Stimulated activated CD8-positive, alpha-beta memory T cell treated with anti-CD3 and anti-CD28 coated beads, Interleukin-12 subunit alpha, Interleukin-12 subunit beta, amount 100 ng/mL, for 4 hours (primary cell): ENCODE measurements around the gene MBOAT2.
"Not testable (repeated sequence)": the region's sequence is repeated elsewhere in the genome, so short reads cannot be mapped to it uniquely, and the experiment has no call there.

Experiments
- DNase-seq: peaks from one replicate; pipeline ENCODE4 v3.0.0-alpha.2; 2020; ENCODE audit warnings: low read depth

MBOAT2 gene

DNA sequence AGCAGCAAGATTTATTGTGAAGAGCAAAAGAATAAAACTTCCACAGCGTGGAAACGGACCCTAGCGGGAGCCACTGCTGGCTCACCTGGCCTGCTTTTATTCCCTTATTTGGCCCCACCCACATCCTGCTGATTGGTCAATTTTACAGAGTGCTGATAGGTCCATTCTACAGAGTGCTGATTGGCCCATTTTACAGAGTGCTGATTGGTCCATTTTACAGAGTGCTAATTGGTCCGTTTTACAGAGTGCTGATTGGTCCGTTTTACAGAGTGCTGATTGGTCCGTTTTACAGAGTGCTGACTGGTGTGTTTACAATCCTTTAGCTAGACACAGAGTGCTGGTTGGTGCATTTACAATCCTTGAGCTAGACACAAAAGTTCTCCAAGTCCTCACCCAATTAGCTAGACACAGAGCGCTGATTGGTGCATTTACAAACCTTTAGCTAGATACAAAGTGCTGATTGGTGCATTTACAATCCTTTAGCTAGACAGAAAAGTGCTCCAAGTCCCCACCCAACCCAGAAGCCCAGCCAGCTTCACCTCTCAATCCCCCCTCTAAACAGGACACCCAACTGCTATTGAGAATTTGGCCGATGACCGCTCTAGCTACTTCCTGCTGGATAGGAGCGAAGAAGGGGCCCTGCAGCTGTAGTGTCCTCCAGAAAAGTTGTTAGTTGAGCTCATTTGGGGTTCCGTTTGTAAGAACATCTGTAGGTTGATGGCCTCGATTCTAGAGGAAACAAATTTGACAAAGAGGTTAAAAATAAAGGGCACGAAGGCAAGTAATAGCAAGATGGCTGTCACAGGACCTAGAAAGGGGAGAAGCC is 108.2 kb downstream of the MBOAT2 start:
- not testable (repeated sequence) for DNase-seq

DNA sequence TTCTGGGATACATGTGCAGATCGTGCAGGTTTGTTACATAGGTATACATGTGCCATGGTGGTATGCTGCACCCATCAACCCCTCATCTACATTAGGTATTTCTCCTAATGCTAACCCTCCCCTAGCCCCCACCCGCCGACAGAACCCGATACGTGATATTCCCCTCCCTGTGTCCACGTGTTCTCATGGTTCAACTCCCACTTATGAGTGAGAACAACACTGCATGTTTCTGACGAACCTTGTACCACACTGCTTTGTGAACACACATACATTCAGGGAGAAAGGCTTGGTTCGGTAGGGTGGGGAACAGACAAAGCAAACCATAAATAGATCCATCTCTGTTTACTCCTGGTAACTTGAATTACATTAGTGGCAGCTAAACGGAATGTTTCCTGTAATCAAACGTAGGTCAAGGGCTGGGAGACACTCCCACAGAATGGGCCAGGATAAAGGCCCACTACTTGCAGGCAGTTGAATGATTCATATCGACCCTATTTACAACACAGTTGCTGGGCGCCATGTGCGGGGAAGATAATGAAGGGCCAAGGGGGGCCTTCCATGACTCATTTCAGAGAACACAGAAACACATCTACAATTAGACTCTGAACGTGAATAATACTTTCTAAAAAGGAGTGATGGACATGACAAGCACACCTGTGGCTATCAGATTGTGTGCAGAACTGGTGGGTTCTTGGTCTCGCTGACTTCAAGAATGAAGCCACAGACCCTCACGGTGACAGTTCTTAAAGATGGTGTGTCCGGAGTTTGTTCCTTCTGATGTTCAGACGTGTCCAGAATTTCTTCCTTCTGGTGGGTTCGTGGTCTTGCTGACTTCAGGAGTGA is 109.3 kb downstream of the MBOAT2 start:
- no peak for DNase-seq

DNA sequence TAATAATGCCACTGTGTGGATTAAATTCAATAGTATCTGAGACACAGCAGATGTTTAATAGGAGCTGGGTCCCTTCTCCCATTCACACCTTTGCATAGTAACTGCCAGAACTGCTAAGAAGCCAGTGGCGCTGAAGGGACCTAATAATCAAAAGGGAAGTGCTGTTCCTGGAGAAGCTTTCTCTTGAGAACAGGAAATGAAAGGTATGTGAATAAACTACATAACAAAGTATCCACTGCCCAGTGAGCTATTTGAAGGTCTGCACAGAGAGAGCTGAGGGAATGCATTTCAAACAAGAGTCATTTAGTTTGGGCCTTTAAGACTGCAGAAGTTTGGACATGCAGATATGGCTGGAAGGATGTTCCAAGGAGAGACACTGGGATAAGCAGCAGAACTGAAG is 110.0 kb downstream of the MBOAT2 start:
- no peak for DNase-seq

DNA sequence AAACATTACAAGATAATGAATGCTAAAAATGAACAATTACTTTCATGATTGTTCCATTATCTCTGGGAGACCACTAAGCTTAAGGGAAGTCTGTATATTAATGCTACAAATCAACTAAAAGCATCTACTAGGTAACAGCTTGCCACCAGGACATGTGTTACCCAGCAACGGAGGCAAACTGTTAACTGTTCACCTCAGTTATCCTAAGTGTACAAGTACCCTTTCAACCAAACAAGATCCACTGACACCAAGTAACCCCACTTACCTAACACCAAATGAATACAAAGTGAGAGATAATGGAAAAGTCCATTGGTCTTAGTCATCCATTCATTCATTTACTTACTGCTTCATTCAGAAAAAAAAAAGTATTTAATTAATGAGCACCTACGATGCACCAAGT is 111.4 kb downstream of the MBOAT2 start:
- no peak for DNase-seq

DNA sequence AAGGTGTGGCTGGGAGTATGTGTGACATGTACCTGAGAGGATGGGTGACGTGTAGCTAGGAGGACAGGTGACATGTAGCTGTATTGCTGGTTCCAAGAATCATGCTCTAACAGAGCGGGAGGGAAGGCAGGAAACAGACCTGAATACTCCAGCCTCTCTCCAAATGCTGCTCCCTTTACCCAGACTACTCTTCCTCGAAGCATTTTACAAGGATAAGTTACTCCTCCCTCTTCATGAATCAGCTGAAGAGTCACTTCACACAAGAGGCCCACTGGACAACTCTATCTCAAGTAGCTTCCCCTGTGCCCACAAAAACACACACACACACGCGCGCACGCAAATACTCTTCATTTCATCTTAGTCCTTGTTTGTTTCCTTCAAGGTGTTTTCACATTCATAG is 113.5 kb downstream of the MBOAT2 start:
- no peak for DNase-seq

DNA sequence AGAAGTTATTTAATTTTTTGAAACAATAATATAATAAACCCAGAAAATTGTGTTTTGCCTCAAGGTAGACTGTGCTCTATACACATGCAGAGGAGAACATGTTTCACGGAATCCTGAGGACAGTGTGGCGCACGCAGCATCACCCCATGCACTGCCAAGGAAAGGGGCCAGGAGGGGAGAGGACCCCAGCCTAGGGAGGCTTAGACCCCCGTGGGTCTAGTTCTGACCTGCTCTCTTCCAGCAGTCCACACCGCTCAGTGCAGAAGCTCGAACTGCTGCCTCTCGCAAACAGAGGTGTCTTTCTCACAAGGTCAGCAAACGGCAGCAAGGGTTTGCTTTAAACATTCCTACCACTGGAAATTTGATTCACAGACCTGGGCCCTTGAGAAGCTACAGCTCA is 114.5 kb downstream of the MBOAT2 start:
- no peak for DNase-seq

DNA sequence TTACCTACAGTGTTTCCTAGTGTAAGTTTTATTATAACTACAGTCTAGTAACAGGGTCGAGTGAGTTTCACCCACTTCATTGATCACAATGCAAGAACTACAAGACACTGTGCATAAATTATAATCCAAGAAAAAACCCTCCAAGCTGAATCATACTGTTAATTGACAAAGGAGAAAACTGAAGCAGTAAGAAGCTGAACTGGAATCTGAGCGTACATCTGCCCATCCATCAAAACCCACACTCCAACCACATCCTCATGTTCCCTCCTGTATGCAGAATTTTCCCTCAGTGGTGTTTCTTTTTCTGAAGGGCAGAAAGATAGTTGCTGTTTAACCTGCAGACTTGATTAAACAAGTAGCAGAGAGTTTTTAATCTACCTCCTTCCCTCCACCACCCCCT is 116.6 kb downstream of the MBOAT2 start:
- no peak for DNase-seq

DNA sequence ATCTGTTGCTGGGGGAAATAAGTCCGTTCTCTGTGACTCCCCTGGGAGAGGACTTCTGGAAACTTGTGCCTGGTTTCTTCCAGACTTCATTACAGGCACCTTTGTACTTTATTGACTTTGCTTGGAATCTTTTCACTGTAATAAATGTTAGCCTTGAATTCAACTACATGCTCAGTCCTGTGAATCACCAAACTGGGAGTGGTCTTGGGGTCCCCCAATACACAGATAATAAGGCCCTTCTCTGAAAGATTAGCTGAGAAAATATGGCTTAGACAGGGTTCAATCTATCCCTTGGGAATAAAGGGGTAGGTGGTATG is 117.3 kb downstream of the MBOAT2 start:
- DNase-seq: no peak

DNA sequence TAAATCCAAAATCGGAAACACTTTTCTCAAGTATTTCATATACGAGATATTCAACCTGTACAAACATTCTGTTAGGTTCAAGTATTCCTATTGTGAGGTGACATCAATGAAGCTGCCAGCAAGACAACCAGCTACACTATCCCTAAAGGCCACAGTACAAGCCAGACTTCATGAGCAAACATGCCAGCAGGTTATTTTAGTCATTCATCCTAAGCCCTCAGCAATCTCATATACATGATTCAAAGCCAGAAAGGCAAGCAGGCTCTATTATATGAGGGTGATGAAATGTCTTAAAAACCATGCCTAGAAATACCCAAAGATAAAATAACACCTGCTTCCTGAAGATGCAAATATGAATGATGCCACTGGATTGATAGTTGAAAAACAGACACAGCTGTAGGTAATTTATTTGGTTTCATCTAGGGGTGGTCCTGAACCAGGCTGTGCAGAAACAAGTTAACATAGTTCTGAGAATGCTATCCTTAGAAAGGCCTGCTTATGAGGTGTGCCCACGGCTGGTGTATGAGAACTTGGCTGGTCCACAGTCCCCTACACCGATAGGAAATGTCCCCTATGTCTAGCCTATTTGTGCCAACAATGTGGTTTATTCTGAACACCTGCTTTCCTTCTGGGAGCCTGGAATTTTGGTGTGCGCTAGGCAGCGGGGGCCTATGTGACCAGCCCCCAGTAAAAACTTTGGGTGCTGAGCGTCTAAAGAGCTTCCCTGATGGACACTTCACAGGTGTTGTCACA is 117.9 kb downstream of the MBOAT2 start:
- DNase-seq: no peak

DNA sequence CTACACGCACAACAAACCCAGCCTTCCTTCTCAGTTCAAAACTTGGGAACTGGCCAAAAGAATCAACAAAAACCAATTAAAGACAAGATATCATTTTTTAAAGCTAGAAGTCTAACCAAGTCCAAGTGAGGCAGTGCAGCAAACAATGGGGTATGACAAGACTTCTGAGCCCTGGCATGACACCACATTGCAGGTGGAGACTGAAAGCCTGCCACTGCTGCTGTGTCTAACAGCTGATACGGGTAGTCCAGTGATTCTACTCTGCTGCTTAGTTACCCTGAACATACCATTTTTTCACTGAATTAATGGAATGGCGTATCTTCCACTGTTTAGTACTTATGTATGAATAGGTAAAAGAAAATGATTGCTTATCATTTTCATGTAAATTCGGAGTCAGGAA is 118.7 kb downstream of the MBOAT2 start:
- no peak for DNase-seq

DNA sequence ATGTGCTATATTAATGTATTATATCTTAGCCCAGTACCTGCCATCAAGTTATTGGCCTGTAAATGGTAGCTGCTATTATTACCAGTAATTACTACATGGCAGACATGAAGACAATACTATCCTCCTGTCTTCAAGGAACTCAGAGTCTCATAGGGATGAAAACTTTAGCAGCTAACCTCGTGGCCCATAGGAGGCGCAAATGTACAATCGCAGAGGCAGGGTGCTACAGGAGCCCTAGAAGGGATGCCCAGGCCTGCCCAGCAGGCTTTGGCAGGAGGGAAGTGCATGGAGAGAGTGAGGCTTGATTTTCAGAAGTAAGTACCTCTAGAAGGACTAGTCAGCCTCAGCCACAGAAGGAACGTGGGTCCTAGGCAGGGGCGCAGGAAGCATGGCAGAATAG is 121.4 kb downstream of the MBOAT2 start:
- no peak for DNase-seq

DNA sequence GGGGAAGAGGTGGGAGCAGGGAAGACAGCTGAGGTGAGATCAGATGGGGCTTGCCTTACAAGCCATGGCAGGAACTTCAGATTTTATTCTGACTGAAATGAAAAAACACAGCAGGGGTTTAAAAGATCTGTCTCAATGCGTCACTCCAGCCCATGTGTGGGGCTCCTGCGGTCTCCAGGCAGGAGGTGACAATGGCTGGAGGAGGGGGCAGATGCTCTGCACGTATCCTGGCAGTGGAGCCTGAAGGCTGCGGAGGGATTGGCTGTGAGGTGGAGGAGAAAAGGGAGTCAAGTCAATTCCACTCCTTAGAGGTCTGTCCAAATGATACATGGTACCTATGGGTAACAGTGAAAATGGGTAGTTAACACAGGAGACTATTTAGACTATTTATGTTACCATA is 125.6 kb downstream of the MBOAT2 start:
- DNase-seq: no peak

DNA sequence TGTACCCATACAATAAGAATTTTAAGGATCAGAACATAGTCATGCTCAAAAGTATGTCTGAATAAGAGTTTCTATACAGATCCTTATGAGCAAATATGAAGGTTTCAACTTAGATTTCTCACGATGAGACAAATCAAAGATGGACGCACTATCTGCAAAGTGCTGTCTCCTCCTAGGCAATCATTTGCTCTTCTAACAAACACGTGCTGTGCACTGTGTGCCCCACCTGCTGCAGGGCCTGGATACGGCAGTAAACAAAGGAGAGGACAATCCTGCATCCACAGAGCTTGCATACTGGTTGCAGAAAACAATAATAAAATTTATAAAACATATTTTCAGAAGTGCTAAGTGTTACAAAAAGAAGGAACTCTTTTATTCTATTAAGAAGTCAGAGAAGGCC is 126.2 kb downstream of the MBOAT2 start:
- DNase-seq: no peak

DNA sequence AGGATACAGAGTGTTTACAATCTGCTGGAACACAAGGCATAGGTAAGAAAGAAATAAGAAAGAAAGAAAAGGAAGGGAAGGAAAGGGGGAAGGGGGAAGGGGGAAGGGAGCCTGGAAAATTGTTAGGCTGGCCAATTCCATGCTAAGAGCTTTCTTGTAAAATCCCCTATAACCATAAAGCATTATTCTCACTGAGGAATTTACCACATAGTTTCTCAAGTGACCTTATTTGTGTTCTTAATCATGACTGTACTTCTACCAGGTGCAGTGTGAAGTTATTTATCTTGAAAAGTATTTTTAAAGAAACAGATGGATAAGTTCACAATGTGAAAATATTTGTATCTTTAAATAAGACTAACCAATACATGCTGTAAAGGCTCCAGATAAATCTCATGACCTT is 126.9 kb downstream of the MBOAT2 start:
- no peak for DNase-seq

DNA sequence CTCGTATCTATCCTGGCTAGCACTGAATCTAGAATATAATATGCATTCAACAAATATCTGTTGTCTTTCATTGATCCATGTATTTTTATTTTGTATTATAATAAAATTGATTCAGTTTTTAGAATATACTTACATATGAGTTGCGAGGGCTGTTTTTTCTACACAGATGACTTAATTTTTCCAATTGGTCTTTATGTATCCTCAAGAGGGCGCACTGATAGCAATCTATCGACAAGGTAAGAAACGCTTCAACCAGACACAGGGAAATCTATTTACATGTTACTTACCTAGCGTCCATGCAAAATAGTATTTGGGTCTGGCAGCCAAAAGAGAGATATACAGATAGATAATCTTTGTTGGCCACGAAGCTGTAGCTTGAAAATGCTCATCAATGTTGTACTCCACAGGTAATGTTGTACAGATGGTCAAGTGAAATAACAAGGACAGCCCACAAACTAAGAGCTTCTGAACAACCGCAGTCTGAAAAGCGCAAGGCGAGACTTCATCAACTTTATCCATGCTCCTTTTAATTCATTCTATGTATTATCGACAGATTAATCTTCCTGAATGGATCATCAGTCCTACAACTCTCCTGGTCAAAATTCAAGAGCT is 130.6 kb downstream of the MBOAT2 start:
- no peak for DNase-seq

DNA sequence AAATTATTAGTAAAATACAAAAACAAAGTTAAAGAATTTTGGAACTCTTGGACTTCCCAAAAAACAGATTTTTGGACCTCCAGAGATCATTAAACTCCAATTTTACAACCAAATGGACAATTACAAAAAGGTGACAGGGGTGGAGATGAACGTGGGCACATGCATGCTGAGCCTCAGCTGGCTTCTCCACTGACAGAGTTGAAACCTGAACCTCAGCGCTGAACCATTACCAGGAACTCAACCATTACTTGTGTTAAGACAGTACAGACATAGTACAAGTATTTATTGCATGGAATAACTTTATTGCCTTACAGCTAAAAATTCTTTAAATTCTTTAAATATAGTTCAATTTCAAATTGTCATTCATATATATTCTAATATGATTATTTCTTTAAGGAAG is 133.0 kb downstream of the MBOAT2 start:
- DNase-seq: no peak

DNA sequence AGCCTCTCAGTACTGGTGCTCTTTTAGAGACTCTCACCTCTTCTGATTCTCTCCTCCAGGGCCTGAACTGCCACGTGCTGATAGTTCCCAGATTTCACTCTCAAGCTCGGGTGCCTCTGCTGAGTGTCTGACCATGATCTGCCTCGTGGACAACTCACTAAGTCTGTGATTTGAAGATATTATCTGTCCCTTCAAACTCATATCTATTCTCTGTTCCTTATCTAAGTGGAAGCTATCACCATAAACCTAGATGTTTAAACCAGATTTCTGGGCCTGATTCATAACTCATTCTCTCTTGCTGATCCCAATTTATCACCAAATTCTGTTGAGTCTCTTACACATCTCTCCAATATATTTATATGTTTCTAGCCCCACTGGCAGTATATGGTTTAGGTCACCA is 136.1 kb downstream of the MBOAT2 start:
- no peak for DNase-seq

DNA sequence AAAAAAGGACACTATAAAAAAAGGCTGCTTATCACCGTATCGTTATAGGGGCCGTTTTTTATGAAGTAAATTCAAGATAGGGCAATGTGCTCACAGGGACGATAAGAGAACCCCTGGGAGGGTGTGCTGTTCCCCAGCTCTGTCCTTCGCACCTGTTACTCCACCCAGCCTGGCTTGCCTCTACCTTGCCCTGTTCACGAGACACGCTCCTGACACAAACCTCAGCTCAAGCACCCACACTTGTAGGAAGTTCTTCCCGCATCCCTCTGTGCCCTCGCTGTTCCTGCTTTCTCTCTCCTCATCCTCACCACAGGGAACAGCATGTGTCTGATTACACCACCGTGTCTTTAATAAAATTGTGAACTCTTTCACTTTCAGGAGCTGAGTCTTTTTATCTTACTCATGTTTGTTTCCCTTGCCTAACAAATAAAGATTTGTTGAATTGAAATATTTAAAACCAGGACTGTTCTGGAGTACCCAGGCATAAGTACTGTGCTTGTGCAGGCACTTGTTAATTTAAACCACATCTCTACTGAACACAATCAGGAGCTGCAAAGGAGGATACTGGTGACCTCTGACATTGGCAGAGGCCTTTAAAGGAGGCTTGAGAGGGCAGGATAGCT is 140.0 kb downstream of the MBOAT2 start:
- DNase-seq: no peak

DNA sequence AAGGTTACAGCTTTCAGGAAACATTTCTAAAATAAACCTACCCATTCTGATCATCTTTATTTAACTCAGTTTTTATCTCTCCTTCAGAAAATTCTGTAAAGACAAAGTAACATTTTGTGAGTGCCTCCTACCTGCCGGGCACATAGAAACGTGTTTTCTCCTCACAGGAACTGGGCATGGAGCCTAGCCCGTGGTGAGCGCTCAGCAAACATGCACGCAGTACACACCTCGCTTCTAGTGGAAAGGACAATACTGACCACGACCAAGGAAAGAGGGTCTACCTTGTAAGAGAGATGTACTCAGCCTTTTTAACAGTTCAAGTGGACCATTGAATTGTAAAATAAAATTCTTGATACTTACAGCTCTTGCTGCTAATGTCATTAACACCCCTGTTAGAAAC is 141.3 kb downstream of the MBOAT2 start:
- DNase-seq: no peak

DNA sequence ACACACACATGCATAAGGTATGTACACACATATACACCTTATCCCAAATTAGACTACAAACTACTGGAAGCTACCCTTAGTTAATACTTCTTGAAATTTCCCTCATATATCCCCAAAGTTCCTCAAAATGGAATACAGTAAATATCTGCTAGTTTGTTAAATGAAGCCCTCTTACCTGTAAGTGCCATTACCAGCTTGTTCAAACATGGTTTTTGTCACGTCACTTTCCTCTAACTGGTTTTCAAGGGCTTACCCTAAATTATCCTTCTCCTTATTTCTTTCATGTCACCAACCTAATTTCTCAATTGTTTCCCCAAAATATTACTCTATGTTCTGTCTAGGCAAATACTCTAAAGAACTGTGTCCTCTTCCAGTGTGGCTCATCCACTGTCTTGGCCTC is 141.7 kb downstream of the MBOAT2 start:
- DNase-seq: no peak

DNA sequence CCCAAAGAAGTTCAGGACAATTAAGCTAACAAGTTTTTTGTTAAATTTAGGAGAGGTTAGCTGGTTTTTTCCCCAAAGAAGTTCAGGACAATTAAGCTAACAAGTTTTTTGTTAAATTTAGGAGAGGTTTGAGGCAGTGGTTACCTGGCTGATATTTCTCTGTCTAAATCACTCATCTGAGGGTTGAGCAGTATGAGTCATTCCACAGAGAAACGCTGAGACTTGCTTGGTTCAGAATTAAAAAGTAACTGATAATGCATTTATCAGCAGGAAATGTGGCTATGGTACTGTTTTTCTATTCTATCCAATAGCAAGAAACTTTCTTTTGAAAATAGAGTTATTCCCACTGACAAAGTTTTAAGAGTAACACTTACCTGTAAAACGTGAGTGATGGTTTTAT is 143.2 kb downstream of the MBOAT2 start:
- no peak for DNase-seq

DNA sequence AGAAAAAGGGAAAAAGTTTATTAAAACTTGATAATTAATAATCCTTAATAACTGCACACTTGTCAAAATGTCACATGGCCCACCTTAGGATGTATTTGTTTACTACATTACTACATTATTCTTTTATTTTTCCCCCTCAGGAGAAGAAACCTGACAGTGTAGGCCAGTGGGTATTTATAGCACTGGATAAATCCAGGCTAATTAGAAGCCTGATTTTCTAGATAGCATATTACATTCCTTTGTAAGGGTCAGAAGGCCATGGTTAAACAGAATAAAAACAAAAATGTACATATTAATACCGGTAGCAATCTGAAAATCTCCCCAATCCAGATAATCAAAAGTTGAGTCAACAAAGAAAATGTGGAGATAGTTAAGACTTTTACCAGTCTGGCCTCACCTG is 144.6 kb downstream of the MBOAT2 start:
- DNase-seq: no peak
